ENCODE measurements around the gene PLCB1.

- TF ChIP-seq CTCF (conservative IDR thresholded peaks at IDR 0.05 in 1 of 2, IDR thresholded peaks at IDR 0.05 in 1 of 2; ENCODE audit: low read depth in 1 of 2, low read length in 2 of 2) (no peak), EZH2 (IDR thresholded peaks at IDR 0.05; ENCODE audit: low read length, missing control alignments) (no peak)
Measured at GRCh38 chr20:8930726-8931125, 798.7 kb downstream of the PLCB1 start.
